Nephron progenitor cell (in vitro differentiated cells): ENCODE measurements around the gene MYO1E.

Experiments used
- DNase-seq: peaks from one replicate; pipeline ENCODE4 v3.0.0; 2021
- H3K27ac Mint-ChIP-seq: 2 replicates; pipeline ENCODE4 v1.8.0; 2021; ENCODE audit warnings: mild to moderate bottlenecking, moderate library complexity, mixed read lengths
- H3K27me3 Mint-ChIP-seq: 2 replicates; pipeline ENCODE4 v1.8.0; 2021; ENCODE audit warnings: mild to moderate bottlenecking, low read depth, mixed read lengths; ENCODE audit not compliant: poor library complexity
- H3K36me3 Mint-ChIP-seq: 2 replicates; pipeline ENCODE4 v1.8.0; 2021; ENCODE audit warnings: low read depth, mixed read lengths
- H3K4me1 Mint-ChIP-seq: 2 replicates; pipeline ENCODE4 v1.8.0; 2021; ENCODE audit warnings: mixed read lengths
- H3K4me3 Mint-ChIP-seq: 2 replicates; pipeline ENCODE4 v1.8.0; 2021; ENCODE audit warnings: mild to moderate bottlenecking, moderate library complexity, mixed read lengths
- H3K9me3 Mint-ChIP-seq: 2 replicates; pipeline ENCODE4 v1.8.0; 2021; ENCODE audit warnings: mild to moderate bottlenecking, moderate library complexity, mixed read lengths
- TF ChIP-seq, protein P1 (sequence below): fragments of 200-600 bp; sonication (generic); IDR thresholded peaks from 2 replicates; pipeline ENCODE4 v1.5.0; 2021; ENCODE audit warnings: antibody characterized with exemption

The MYO1E gene

DNA sequence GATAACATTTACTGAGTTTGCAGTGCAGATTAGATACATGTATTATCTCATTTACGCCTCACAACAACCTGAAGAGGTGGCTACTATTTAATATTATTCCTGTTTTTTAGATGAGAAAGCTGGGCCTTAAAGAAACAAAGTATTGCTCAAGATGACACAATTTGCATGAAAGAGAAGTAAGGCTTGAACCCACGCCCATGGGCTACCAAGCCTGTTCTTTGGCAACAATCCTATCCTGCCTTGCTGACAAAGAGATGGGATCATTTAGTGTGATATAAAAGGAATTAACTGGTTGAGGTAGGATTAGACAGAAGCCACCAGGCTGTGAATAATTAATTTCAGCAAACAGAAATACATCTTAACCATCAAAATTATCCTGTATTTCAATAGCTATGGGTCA is 175.2 kb downstream of the MYO1E start:
- H3K27ac Mint-ChIP-seq = no peak overlapping the region
- no peak for DNase-seq
- H3K36me3 Mint-ChIP-seq = peaks cover 47% of the 10 kb centered on the region
- TF ChIP-seq, protein P1, sequence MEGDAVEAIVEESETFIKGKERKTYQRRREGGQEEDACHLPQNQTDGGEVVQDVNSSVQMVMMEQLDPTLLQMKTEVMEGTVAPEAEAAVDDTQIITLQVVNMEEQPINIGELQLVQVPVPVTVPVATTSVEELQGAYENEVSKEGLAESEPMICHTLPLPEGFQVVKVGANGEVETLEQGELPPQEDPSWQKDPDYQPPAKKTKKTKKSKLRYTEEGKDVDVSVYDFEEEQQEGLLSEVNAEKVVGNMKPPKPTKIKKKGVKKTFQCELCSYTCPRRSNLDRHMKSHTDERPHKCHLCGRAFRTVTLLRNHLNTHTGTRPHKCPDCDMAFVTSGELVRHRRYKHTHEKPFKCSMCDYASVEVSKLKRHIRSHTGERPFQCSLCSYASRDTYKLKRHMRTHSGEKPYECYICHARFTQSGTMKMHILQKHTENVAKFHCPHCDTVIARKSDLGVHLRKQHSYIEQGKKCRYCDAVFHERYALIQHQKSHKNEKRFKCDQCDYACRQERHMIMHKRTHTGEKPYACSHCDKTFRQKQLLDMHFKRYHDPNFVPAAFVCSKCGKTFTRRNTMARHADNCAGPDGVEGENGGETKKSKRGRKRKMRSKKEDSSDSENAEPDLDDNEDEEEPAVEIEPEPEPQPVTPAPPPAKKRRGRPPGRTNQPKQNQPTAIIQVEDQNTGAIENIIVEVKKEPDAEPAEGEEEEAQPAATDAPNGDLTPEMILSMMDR = no peak
- H3K9me3 Mint-ChIP-seq = no peaks in the 10 kb centered on the region
- no peak overlapping the region for H3K4me3 Mint-ChIP-seq
- H3K27me3 Mint-ChIP-seq = no peaks in the 10 kb centered on the region
- H3K4me1 Mint-ChIP-seq = peaks cover 22% of the 10 kb centered on the region

DNA sequence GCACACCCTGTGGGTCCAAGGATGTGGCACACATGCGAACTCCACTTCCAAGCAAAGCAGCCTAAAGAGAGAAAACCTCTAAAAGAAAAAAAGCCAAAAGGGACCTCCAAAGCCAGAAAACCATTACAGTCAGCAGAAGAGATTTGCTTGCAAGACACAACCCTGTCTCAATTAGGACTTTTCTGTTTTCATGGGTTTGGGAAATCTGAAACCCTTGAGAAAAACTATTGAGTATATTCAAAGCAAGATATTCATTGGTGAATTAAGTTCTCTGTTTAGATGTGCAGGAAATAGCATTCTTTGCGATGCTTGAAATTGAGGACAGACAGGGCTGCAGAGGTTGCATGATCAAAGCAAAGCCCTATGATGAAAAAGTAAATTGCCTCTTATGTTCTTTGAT is 176.3 kb downstream of the MYO1E start:
- TF ChIP-seq, protein P1 = no peak
- DNase-seq = no peak
- Mint-ChIP-seq H3K4me1 (peaks cover 27% of the 10 kb centered on the region), H3K27ac (no peak overlapping the region), H3K27me3 (no peaks in the 10 kb centered on the region), H3K9me3 (no peaks in the 10 kb centered on the region), H3K4me3 (no peak overlapping the region), H3K36me3 (peaks cover 49% of the 10 kb centered on the region)

DNA sequence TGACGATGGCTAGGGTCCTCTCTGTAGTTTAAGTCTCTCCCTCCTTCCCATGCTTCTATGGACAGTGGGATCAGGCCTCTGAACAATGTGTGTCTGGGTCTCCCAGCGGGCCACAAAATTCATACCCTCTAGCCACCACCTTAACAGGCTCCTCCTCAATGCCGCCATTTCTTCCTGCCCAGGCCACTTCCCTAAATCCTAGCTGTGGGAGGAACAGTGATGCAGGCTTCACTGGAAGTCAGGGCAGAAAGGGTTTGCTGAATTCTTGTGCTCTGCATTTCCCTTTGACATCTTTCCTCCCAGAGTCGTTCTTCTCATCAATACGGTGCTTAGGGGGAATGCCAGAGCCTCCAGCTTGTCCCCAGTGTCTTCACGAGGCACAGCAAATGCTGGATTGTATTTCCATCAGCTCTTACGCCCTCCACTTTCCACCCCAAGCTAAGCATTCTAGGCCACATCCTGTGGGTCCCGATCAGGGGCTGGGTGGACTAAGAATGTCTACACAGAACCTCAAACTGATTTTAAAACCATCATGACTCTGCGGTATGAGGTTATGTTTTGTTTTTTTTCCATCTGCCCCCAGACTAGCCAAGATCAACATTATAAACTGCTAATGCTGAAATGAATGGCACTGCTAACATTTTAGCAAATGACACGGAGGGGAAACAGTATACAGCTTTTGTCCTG is 177.9 kb downstream of the MYO1E start:
- peak overlapping the region; percentile 74 for H3K27ac Mint-ChIP-seq
- H3K9me3 Mint-ChIP-seq = no peaks in the 10 kb centered on the region
- no peak overlapping the region for H3K4me3 Mint-ChIP-seq
- H3K27me3 Mint-ChIP-seq = peaks cover 2% of the 10 kb centered on the region
- peaks cover 27% of the 10 kb centered on the region for H3K4me1 Mint-ChIP-seq
- H3K36me3 Mint-ChIP-seq = peaks cover 57% of the 10 kb centered on the region
- DNase-seq = no peak
- TF ChIP-seq, protein P1 = no peak

DNA sequence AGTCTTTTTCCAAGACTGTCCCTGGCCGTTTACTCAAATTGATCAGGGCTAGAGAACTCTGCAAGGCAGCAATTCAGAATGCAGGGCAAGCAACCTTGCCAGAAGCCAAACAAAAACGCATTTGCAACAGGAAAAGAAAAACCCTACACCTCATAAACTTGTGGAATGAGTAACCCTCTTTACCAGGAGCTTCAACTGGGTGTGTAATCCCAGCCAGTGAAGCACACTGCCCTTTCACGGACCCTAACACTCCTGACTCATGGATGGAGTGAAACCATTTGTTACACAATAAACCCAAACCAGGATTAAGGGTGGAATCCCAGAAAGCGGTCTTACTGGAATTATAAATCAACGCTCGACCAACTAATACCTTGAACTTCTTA is 180.8 kb downstream of the MYO1E start:
- Mint-ChIP-seq H3K4me3 (no peak overlapping the region), H3K27ac (peak overlapping the region; percentile 62), H3K27me3 (peaks cover 2% of the 10 kb centered on the region), H3K36me3 (peaks cover 78% of the 10 kb centered on the region), H3K9me3 (peaks cover 8% of the 10 kb centered on the region), H3K4me1 (peaks cover 27% of the 10 kb centered on the region)
- no peak for DNase-seq
- TF ChIP-seq, protein P1 = no peak

DNA sequence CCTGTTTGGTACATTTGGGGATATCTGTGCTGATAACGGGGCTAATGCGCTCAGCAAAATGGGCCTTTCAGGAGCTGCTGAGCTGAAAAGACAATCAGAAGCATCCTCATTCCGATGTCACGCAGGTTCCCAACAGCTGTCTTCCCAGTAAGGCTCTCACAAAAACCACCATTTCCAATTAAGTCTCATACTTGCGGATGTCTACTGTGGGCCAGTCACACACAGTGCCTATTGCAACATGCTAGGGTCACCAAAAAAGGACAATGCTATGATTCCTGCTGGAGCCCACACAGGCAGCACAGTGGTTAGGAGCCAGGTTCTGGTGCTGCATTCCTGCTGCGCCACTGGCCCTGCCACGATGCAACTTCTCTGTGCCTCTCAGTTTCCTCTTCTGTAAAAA is 182.4 kb downstream of the MYO1E start:
- H3K4me1 Mint-ChIP-seq = peaks cover 14% of the 10 kb centered on the region
- TF ChIP-seq, protein P1 = no peak
- peaks cover 84% of the 10 kb centered on the region for H3K36me3 Mint-ChIP-seq
- DNase-seq = no peak
- H3K27ac Mint-ChIP-seq = no peak overlapping the region
- H3K27me3 Mint-ChIP-seq = peaks cover 2% of the 10 kb centered on the region
- no peak overlapping the region for H3K4me3 Mint-ChIP-seq
- H3K9me3 Mint-ChIP-seq = peaks cover 8% of the 10 kb centered on the region

DNA sequence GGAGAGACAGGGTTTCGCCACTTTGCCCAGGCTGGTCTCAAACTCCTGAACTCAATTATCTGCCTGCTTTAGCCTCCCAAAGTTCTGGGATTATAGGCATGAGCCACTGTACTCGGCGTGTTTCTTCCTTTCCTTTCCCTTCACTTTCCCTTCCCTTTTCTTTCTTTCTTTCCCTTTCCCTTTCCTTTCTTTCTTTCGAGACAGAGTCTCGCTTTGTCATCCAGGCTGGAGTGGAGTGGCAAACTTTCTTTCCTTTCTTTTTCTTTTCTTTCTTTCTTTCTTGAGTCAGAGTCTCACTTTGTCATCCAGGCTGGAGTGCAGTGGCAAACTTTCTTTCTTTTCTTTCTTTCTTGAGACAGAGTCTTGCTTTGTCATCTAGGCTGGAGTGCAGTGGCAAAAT is 183.4 kb downstream of the MYO1E start:
- no peak for DNase-seq

More for the DNA sequence above, 183.4 kb downstream of the MYO1E start:
- Mint-ChIP-seq H3K9me3 (peaks cover 17% of the 10 kb centered on the region), H3K36me3 (peaks cover 84% of the 10 kb centered on the region), H3K27me3 (peaks cover 2% of the 10 kb centered on the region), H3K4me1 (peaks cover 8% of the 10 kb centered on the region), H3K27ac (no peak overlapping the region), H3K4me3 (no peak overlapping the region)
- TF ChIP-seq, protein P1 = no peak
